ENCODE results near the gene UNC5A. TPM values are rescaled to one million over a fixed set of nuclear protein-coding genes. Genes with fewer than 3 reads are reported as not detected.

The UNC5A gene
- total RNA-seq, 1 experiment from 2014 or later: 0.13 TPM

DNA sequence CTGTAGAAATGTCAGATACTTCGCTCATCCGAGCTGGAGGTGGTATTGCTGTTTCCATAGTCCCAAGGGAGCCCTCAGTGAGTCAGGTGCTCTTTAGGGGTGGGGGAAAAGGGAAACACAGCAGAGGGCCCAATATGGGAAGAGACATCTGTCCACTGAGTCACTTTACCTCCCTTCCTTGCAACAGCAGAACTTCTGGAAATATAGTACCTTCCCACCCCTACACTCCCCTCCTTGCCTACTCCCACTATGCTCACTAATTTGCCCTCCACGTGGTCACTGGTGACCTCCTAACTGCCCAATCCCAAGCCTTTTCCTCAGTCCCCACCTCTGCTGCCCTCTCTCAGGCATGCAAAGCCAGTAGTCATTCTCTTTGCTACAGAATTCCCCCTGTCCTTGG is 86.9 kb downstream of the UNC5A start:
- POLR2A ChIA-PET: no interaction called here
- BruUV-seq (replicated peaks): no TSS peak
- DNase-seq (ENCODE audit: low read depth, low spot score) (no peak), ATAC-seq (no peak)
- H3K4me1 ChIP-seq (ENCODE audit: control insufficient read depth, insufficient read depth, low read length): no peaks in the 10 kb centered on the region
- no peaks in the 10 kb centered on the region for H3K36me3 ChIP-seq (ENCODE audit: control insufficient read depth, insufficient read depth, low read length)
- no peak overlapping the region for H3K4me3 ChIP-seq (ENCODE audit: low read depth in 2 of 2, low read length in 2 of 2)
- in situ Hi-C loops (cut with HindIII; ENCODE audit: low pct_unique_long_range_greater_than_20kb, low sequenced_read_pairs) (no loop called here), intact Hi-C loops (cut with micrococcal nuclease; ENCODE audit: unreplicated experiment) (no loop called here)
- no peaks in the 10 kb centered on the region for H3K9me3 ChIP-seq (ENCODE audit: control insufficient read depth, insufficient read depth, low read depth, low read length)
- H3K27ac ChIP-seq (ENCODE audit: low read length): no peak overlapping the region
- TF ChIP-seq POLR2AphosphoS5 (IDR thresholded peaks at IDR 0.05; ENCODE audit: low read depth, low read length) (no peak), SIN3A (IDR thresholded peaks at IDR 0.05; ENCODE audit: borderline replicate concordance, insufficient read depth, low read depth, low read length) (no peak)
- TF ChIP-seq, protein P1, sequence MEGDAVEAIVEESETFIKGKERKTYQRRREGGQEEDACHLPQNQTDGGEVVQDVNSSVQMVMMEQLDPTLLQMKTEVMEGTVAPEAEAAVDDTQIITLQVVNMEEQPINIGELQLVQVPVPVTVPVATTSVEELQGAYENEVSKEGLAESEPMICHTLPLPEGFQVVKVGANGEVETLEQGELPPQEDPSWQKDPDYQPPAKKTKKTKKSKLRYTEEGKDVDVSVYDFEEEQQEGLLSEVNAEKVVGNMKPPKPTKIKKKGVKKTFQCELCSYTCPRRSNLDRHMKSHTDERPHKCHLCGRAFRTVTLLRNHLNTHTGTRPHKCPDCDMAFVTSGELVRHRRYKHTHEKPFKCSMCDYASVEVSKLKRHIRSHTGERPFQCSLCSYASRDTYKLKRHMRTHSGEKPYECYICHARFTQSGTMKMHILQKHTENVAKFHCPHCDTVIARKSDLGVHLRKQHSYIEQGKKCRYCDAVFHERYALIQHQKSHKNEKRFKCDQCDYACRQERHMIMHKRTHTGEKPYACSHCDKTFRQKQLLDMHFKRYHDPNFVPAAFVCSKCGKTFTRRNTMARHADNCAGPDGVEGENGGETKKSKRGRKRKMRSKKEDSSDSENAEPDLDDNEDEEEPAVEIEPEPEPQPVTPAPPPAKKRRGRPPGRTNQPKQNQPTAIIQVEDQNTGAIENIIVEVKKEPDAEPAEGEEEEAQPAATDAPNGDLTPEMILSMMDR (IDR thresholded peaks at IDR 0.05): no peak
- TF ChIP-seq, protein P2, sequence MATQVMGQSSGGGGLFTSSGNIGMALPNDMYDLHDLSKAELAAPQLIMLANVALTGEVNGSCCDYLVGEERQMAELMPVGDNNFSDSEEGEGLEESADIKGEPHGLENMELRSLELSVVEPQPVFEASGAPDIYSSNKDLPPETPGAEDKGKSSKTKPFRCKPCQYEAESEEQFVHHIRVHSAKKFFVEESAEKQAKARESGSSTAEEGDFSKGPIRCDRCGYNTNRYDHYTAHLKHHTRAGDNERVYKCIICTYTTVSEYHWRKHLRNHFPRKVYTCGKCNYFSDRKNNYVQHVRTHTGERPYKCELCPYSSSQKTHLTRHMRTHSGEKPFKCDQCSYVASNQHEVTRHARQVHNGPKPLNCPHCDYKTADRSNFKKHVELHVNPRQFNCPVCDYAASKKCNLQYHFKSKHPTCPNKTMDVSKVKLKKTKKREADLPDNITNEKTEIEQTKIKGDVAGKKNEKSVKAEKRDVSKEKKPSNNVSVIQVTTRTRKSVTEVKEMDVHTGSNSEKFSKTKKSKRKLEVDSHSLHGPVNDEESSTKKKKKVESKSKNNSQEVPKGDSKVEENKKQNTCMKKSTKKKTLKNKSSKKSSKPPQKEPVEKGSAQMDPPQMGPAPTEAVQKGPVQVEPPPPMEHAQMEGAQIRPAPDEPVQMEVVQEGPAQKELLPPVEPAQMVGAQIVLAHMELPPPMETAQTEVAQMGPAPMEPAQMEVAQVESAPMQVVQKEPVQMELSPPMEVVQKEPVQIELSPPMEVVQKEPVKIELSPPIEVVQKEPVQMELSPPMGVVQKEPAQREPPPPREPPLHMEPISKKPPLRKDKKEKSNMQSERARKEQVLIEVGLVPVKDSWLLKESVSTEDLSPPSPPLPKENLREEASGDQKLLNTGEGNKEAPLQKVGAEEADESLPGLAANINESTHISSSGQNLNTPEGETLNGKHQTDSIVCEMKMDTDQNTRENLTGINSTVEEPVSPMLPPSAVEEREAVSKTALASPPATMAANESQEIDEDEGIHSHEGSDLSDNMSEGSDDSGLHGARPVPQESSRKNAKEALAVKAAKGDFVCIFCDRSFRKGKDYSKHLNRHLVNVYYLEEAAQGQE (IDR thresholded peaks at IDR 0.05; ENCODE audit: insufficient read depth in 1 of 2, low read depth in 2 of 2, low read length in 1 of 2): no peak
- no peaks in the 10 kb centered on the region for H3K27me3 ChIP-seq (ENCODE audit: control insufficient read depth, insufficient read depth, low read length)
- CTCF ChIA-PET: no interaction called here

GRCh38 chr5:176899296-176899891 is 89.0 kb downstream of the UNC5A start, which contains the start of gene HK3:
Gene HK3, minus strand, starts transcription at chr5:176899346. Its CDS starts 3,187 bp downstream, at chr5:176896159.
- TF ChIP-seq, protein P1 (IDR thresholded peaks at IDR 0.05): no peak
- TF ChIP-seq POLR2AphosphoS5 (IDR thresholded peaks at IDR 0.05; ENCODE audit: low read depth, low read length) (no peak), SIN3A (IDR thresholded peaks at IDR 0.05; ENCODE audit: borderline replicate concordance, insufficient read depth, low read depth, low read length) (no peak), TCF7L2 (IDR thresholded peaks at IDR 0.05; ENCODE audit: low read depth, low read length) (no peak)
- TF ChIP-seq, protein P2 (IDR thresholded peaks at IDR 0.05; ENCODE audit: insufficient read depth in 1 of 2, low read depth in 2 of 2, low read length in 1 of 2): no peak
- Histone ChIP-seq H3K27me3 (ENCODE audit: control insufficient read depth, insufficient read depth, low read length) (no peaks in the 10 kb centered on the region), H3K4me1 (ENCODE audit: control insufficient read depth, insufficient read depth, low read length) (no peaks in the 10 kb centered on the region), H3K36me3 (ENCODE audit: control insufficient read depth, insufficient read depth, low read length) (peaks cover 2% of the 10 kb centered on the region), H3K4me3 (ENCODE audit: low read depth in 2 of 2, low read length in 2 of 2) (no peak within 1 kb of the TSS), H3K27ac (ENCODE audit: low read length) (no peak within 1 kb of the TSS), H3K9me3 (ENCODE audit: control insufficient read depth, insufficient read depth, low read depth, low read length) (no peaks in the 10 kb centered on the region)
- DNase-seq (ENCODE audit: low read depth, low spot score) (no peak), ATAC-seq (no peak)
- intact Hi-C loops (cut with micrococcal nuclease; ENCODE audit: unreplicated experiment): no loop called here
- POLR2A ChIA-PET: interaction anchor here (0.6 to 0.7 kb wide), 2 partner anchors 471 to 1134 kb away, joined by 4 to 6 read pairs; no protein-coding TSS in a partner anchor
- BruUV-seq (replicated peaks): no TSS peak
- CTCF ChIA-PET: interaction anchor here (1.4 kb wide), 1 partner anchor 239 kb away, joined by 6 read pairs; no protein-coding TSS in a partner anchor
- in situ Hi-C loops (cut with HindIII; ENCODE audit: low pct_unique_long_range_greater_than_20kb, low sequenced_read_pairs): no loop called here
